Sigmoid colon (tissue), 7 donors: Measurements from ENCODE around the gene KLHL29. TPM values are rescaled to one million over a fixed set of nuclear protein-coding genes. Genes with fewer than 3 reads are reported as not detected.

ENCODE experiments used
- DNase-seq: peaks from one replicate; pipeline ENCODE4 v3.0.0-alpha.2; 2019
- H3K27ac ChIP-seq, 4 donors: fragments of 200-600 bp; sonication (generic); one replicate each; pipeline ENCODE4 v1.5.1; 2016 to 2019; ENCODE audit warnings: mild to moderate bottlenecking in 1 of 4
- H3K27me3 ChIP-seq, 3 donors: fragments of 200-600 bp; sonication (generic); one replicate each; pipeline ENCODE4 v1.5.1; 2019; ENCODE audit warnings: mild to moderate bottlenecking in 1 of 3
- H3K36me3 ChIP-seq, 4 donors: fragments of 200-600 bp; sonication (generic); one replicate each; pipeline ENCODE4 v1.5.1; 2016 to 2019
- H3K4me1 ChIP-seq, 4 donors: fragments of 200-600 bp; sonication (generic); one replicate each; pipeline ENCODE4 v1.5.1; 2017 to 2019
- H3K4me3 ChIP-seq, 4 donors: fragments of 200-600 bp; sonication (generic); one replicate each; pipeline ENCODE4 v1.5.1; 2017 to 2019; ENCODE audit warnings: mild to moderate bottlenecking in 2 of 4, moderate library complexity in 1 of 4
- H3K9me3 ChIP-seq, 4 donors: fragments of 200-600 bp in 3 of 4; sonication (generic) in 3 of 4; one replicate each; pipeline versions ENCODE4 v1.5.1 to v1.6.1; 2013 to 2019
- EP300 ChIP-seq, 4 donors: sonication (generic); formaldehyde crosslinking; IDR thresholded peaks; one replicate each; pipeline ENCODE4 v1.6.1; 2017; ENCODE audit warnings: antibody characterized with exemption in 4 of 4
- POLR2A ChIP-seq, 2 donors: fragments of 450-650 bp; IDR thresholded peaks; one replicate each; pipeline ENCODE4 v1.6.1; 2016; ENCODE audit warnings: antibody characterized with exemption in 2 of 2, mild to moderate bottlenecking in 2 of 2, moderate library complexity in 2 of 2
- POLR2AphosphoS5 ChIP-seq, 4 donors: sonication (generic); formaldehyde crosslinking; IDR thresholded peaks; one replicate each; pipeline ENCODE4 v1.6.1; 2017; ENCODE audit warnings: antibody characterized with exemption in 4 of 4
- WGBS, 2 donors: extraction: QIAGEN DNeasy Blood & Tissue Kit; methylation state at CpG; one replicate each; pipeline ENCODE4 v1.1.7; 2013; 5-methylcytosine and 5-hydroxymethylcytosine counted together
- intact Hi-C: fragments of 100-400 bp; cut with DNase I; formaldehyde crosslinking; loops from one replicate; pipeline ENCODE4 v1.15.1; 2023
- polyA plus RNA-seq, 3 donors: library from polyadenylated mRNA; stranded (reverse); fragments of 200-250 nt; gene quantifications; one replicate each; pipeline ENCODE4 v1.2.3, GENCODE V29; 2013
- total RNA-seq, 4 donors: library from RNA; depleted of rRNA; stranded (reverse); fragments of >200 nt; gene quantifications; one replicate each; pipeline ENCODE4 v1.1.0, GENCODE V29; 2016
- TF ChIP-seq, protein P1 (sequence below), 4 experiments: fragments of 450-650 bp in 3 of 4; fragments of 200-600 bp in 1 of 4; IDR thresholded peaks; one replicate each; pipeline ENCODE4 v1.5.1; 2016 to 2019; ENCODE audit warnings: antibody characterized with exemption in 4 of 4, mild to moderate bottlenecking in 3 of 4, moderate library complexity in 2 of 4
- donor health status: healthy with polysubstance abuse.
- donor health status: Bipolar disorder and iron deficiency.
- donor health status: healthy.

The KLHL29 gene
- total and polyA plus RNA-seq, 7 donors = 0.46 to 25.5 (median 6.3) TPM

DNA sequence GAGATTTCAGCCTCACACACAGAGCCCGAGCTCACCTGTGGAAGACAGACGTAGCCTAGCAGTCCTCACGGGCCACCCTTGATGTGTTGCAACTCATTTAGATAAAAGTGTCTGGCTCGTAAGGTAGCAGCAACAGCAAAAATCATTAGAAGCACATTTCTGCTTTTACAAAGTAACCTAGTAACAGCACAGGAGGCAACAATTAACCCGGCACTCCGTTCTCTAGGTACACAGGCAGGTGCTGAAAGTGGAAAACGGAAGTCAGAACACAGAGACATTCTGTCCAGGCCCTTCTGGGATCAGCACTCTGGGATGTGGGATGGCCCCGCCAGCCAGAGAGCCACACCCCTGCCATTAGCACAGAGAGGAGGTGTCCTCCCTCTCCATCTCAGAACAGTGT is 99.3 kb downstream of the KLHL29 start:
- Histone ChIP-seq H3K9me3 (no peaks in the 10 kb centered on the region), H3K27me3 (no peaks in the 10 kb centered on the region), H3K27ac (no peak overlapping the region), H3K4me1 (peaks cover 0 to 43% (median 25%) of the 10 kb centered on the region in 4 donors), H3K4me3 (no peak overlapping the region), H3K36me3 (no peaks in the 10 kb centered on the region)
- DNase-seq = no peak
- TF ChIP-seq POLR2A (IDR thresholded peaks at IDR 0.05) (no peak), EP300 (IDR thresholded peaks at IDR 0.05) (no peak), POLR2AphosphoS5 (IDR thresholded peaks at IDR 0.05) (no peak)
- TF ChIP-seq, protein P1, sequence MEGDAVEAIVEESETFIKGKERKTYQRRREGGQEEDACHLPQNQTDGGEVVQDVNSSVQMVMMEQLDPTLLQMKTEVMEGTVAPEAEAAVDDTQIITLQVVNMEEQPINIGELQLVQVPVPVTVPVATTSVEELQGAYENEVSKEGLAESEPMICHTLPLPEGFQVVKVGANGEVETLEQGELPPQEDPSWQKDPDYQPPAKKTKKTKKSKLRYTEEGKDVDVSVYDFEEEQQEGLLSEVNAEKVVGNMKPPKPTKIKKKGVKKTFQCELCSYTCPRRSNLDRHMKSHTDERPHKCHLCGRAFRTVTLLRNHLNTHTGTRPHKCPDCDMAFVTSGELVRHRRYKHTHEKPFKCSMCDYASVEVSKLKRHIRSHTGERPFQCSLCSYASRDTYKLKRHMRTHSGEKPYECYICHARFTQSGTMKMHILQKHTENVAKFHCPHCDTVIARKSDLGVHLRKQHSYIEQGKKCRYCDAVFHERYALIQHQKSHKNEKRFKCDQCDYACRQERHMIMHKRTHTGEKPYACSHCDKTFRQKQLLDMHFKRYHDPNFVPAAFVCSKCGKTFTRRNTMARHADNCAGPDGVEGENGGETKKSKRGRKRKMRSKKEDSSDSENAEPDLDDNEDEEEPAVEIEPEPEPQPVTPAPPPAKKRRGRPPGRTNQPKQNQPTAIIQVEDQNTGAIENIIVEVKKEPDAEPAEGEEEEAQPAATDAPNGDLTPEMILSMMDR (IDR thresholded peaks at IDR 0.05) = no peak
- WGBS, 2 donors = 74 to 90% methylated on average over 8 of the region's 8 CpGs
- intact Hi-C loops = no loop called here

DNA sequence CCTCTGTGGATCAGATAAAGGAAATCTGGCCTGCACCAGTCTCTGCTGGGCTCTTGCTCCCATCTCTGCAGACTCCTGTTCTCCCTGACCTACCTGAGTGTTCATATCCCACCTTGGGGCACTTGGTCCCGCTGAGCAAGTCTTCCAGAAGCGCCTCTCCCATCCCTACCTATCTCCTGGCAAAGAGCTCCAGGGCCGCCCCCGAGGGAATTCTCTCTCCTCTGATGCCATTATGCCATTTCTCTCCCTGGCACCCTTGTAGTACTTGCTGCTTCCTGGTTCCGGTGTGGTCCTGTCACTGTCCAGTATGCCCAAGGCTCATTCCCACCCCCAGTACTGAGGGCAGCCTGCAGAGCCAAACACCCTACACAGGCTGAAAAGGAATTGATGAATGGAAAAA is 99.8 kb downstream of the KLHL29 start:
- peaks cover 0 to 43% (median 25%) of the 10 kb centered on the region in 4 donors for H3K4me1 ChIP-seq
- no peak overlapping the region for H3K27ac ChIP-seq
- H3K9me3 ChIP-seq = no peaks in the 10 kb centered on the region
- H3K36me3 ChIP-seq = no peaks in the 10 kb centered on the region
- H3K27me3 ChIP-seq = no peaks in the 10 kb centered on the region
- intact Hi-C loops = no loop called here
- no peak for DNase-seq
- TF ChIP-seq EP300 (IDR thresholded peaks at IDR 0.05) (no peak), POLR2A (IDR thresholded peaks at IDR 0.05) (no peak), POLR2AphosphoS5 (IDR thresholded peaks at IDR 0.05) (no peak)
- TF ChIP-seq, protein P1 (IDR thresholded peaks at IDR 0.05) = no peak
- H3K4me3 ChIP-seq = no peak overlapping the region
- WGBS, 2 donors = 75 to 83% methylated on average over 5 of the region's 5 CpGs

DNA sequence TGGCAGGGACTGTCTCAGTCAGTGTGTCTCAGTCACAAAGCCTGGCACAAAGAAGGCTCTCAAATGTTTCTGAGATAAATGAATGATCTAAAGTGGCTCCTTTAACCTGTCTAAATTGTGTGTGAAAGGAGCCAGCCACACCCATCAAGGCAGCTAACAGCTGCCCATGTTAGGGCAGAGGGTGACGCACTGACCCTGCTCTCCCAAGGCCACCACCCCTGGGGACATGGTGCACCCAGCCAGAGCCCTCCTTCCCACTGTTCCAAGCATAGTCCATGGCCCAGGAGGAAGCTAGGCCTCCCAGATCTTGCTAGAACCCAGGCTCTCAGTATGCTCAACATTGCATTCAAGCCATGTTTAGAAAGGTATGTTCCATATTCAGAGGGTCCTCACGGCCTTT is 100.3 kb downstream of the KLHL29 start:
- Histone ChIP-seq H3K9me3 (no peaks in the 10 kb centered on the region), H3K4me3 (no peak overlapping the region), H3K36me3 (no peaks in the 10 kb centered on the region), H3K27me3 (no peaks in the 10 kb centered on the region), H3K27ac (no peak overlapping the region), H3K4me1 (peaks cover 0 to 41% (median 23%) of the 10 kb centered on the region in 4 donors)
- WGBS, 2 donors = 77 to 89% methylated on average over 2 of the region's 2 CpGs
- TF ChIP-seq, protein P1 (IDR thresholded peaks at IDR 0.05) = no peak
- TF ChIP-seq POLR2A (IDR thresholded peaks at IDR 0.05) (no peak), POLR2AphosphoS5 (IDR thresholded peaks at IDR 0.05) (no peak), EP300 (IDR thresholded peaks at IDR 0.05) (no peak)
- no peak for DNase-seq
- intact Hi-C loops = no loop called here

DNA sequence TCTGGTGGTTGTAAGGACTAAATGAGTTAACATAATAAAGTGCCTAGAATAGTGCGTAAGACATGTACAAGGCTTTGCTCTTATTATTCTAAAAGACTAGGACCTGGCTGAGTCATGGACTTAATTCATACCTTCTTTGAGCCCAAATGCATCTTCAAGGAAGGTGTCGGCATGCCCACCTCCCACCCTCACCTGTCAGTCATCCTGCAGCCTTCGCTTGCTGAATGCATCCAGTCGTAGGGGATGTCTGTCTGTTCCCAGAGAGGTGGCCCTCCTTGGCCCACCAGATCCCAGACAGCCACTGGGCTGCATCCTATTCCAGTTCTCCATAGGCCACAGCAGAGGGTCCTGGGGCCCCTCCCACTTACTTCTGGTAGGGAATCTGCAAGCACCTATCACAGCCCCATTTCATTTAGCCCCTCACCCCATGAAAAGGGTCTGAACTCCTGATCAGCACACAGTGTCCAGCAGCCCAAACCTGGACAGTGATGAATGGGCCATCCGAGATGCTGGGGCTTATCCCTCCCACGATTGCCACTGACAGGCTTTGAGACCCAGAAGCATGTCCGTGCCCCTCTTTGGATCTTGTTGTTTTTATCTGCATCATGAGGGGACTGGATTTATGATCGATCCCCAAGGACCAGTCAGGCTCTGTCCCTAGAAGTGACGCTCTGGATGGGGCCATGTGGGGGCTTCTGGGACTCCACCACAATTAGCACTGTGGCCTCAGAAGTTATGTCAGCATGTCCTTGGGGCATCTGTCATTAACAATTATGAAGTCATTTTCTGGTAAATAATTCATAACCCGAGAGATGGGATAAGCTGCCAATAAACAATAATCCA is 101.1 kb downstream of the KLHL29 start:
- WGBS, 2 donors = 87 to 89% methylated on average over 10 of the region's 10 CpGs
- Histone ChIP-seq H3K4me3 (no peak overlapping the region), H3K36me3 (no peaks in the 10 kb centered on the region), H3K9me3 (no peaks in the 10 kb centered on the region), H3K4me1 (peaks cover 0 to 33% (median 17%) of the 10 kb centered on the region in 4 donors), H3K27ac (no peak overlapping the region), H3K27me3 (no peaks in the 10 kb centered on the region)
- TF ChIP-seq, protein P1 (IDR thresholded peaks at IDR 0.05) = no peak
- no peak for TF ChIP-seq POLR2A (IDR thresholded peaks at IDR 0.05)
- TF ChIP-seq POLR2AphosphoS5 (IDR thresholded peaks at IDR 0.05) = no peak
- TF ChIP-seq EP300 (IDR thresholded peaks at IDR 0.05) = no peak
- intact Hi-C loops = no loop called here
- DNase-seq = no peak
